K562 (cell line): ENCODE results near the gene RHOC. TPM values are rescaled to one million over a fixed set of nuclear protein-coding genes. Genes with fewer than 3 reads are reported as not detected.

ENCODE experiments used
- ESRRA ChIP-seq: fragments of 450-650 bp; IDR thresholded peaks from 2 replicates; pipeline ENCODE4 v1.6.1; 2014; ENCODE audit warnings: low read depth, mild to moderate bottlenecking, moderate library complexity, borderline replicate concordance
- ETS2 ChIP-seq: IDR thresholded peaks from 2 replicates; pipeline ENCODE4 v1.6.1; 2016; ENCODE audit warnings: borderline replicate concordance, missing genetic modification characterization, mild to moderate bottlenecking, moderate library complexity, missing compliant biosample characterization; ENCODE audit not compliant: poor library complexity, severe bottlenecking
- FOXK2 ChIP-seq, 2 experiments: fragments of 450-650 bp; IDR thresholded peaks in 1 of 2; conservative IDR thresholded peaks in 1 of 2; 2 replicates each; pipeline ENCODE4 v1.6.1; 2016; ENCODE audit warnings: low read depth in 2 of 2, mild to moderate bottlenecking in 1 of 2
- HDAC6 ChIP-seq: IDR thresholded peaks from 2 replicates; pipeline ENCODE4 v1.6.1; 2012; ENCODE audit warnings: low read depth, mild to moderate bottlenecking, control low read depth, inconsistent platforms, low read length, moderate library complexity
- IRF1 ChIP-seq: sonication (generic); formaldehyde crosslinking; IDR thresholded peaks from 2 replicates; pipeline ENCODE4 v1.8.0; 2022; ENCODE audit warnings: missing genetic modification reagents, mild to moderate bottlenecking, borderline replicate concordance
- MYNN ChIP-seq, 2 experiments: sonication (generic); formaldehyde crosslinking in 1 of 2; IDR thresholded peaks; 2 replicates each; pipeline versions ENCODE4 v1.5.0 to v1.6.1; 2016 to 2020; ENCODE audit warnings: antibody characterized with exemption in 1 of 2, missing genetic modification reagents in 1 of 2
- NR2F6 ChIP-seq: fragments of 450-650 bp; formaldehyde crosslinking; IDR thresholded peaks from 2 replicates; pipeline ENCODE4 v1.4.0; 2020; ENCODE audit warnings: mild to moderate bottlenecking
- PHF20 ChIP-seq: fragments of 450-650 bp; IDR thresholded peaks from 2 replicates; pipeline ENCODE4 v1.6.1; 2018; ENCODE audit not compliant: partially characterized antibody
- RBM15 ChIP-seq: fragments of 200-400 bp; formaldehyde crosslinking; IDR thresholded peaks from 2 replicates; pipeline ENCODE4 v1.6.1; 2018; ENCODE audit warnings: mild to moderate bottlenecking, low read length, moderate library complexity; ENCODE audit not compliant: insufficient read depth
- ZBTB1 ChIP-seq: sonication (generic); formaldehyde crosslinking; IDR thresholded peaks from 2 replicates; pipeline ENCODE4 v1.8.1; 2023; ENCODE audit warnings: missing genetic modification reagents, low read depth, mild to moderate bottlenecking, borderline replicate concordance
- ZFP1 ChIP-seq: fragments of 450-650 bp; formaldehyde crosslinking; IDR thresholded peaks from 2 replicates; pipeline ENCODE4 v1.4.0; 2020; ENCODE audit warnings: mild to moderate bottlenecking, mixed read lengths
- ZNF263 ChIP-seq: sonication (generic); formaldehyde crosslinking; IDR thresholded peaks from 2 replicates; pipeline ENCODE4 v1.8.0; 2022; ENCODE audit warnings: mild to moderate bottlenecking, missing genetic modification reagents, borderline replicate concordance
- ZNF324 ChIP-seq: fragments of 250-450 bp; sonication (Bioruptor Pico); IDR thresholded peaks from 2 replicates; pipeline ENCODE4 v1.4.0; 2020; ENCODE audit warnings: mild to moderate bottlenecking
- ZNF395 ChIP-seq: fragments of 200-800 bp; sonication (Bioruptor generic); IDR thresholded peaks from 2 replicates; pipeline ENCODE4 v1.6.1; 2017; ENCODE audit warnings: missing genetic modification characterization, missing compliant biosample characterization
- ZNF407 ChIP-seq: fragments of 450-650 bp; IDR thresholded peaks from 2 replicates; pipeline ENCODE4 v1.6.1; 2016; ENCODE audit warnings: low read depth
- ZNF785 ChIP-seq: fragments of 250-450 bp; sonication (Bioruptor Pico); IDR thresholded peaks from 2 replicates; pipeline ENCODE4 v1.4.0; 2020; ENCODE audit warnings: mild to moderate bottlenecking
- polyA plus RNA-seq, 8 experiments: library from polyadenylated mRNA; depleted of rRNA in 4 of 8; stranded (reverse) in 5 of 8; unstranded in 3 of 8; fragments of >200 nt; fragmentation: Nextera tagmentation in 2 of 8; fragmentation: Illumina TruSeq in 1 of 8; extraction: Ambion mirVana in 2 of 8; extraction: Trizol in 1 of 8; gene quantifications; 2 replicates each; pipeline versions ENCODE4 v1.2.1 to v1.2.3, GENCODE V29; 2011 to 2014; ENCODE audit warnings: inconsistent platforms in 1 of 8, missing spikeins in 1 of 8
- total RNA-seq, 7 experiments: library from RNA; depleted of rRNA in 6 of 7; stranded (reverse); fragments of >200 nt in 6 of 7; fragmentation: Illumina TruSeq in 2 of 7; extraction: Trizol in 2 of 7; gene quantifications; 2 replicates each; pipeline versions ENCODE4 v1.2.1 to v1.2.3, GENCODE V29; 2011 to 2021; ENCODE audit warnings: low replicate concordance in 1 of 7

Gene RHOC
- total and polyA plus RNA-seq, 9 of the 15 experiments (the other 6 are each of a cell fraction or from before 2014, with no cell fraction given), result 35.2 to 364 (median 204) TPM

GRCh38 chr1:112714313-112715263 is 7.7 kb upstream of the RHOC start (continued):
- no peak for TF ChIP-seq ZNF407
- no peak for TF ChIP-seq ESRRA
- TF ChIP-seq RBM15, result no peak
- no peak for TF ChIP-seq NR2F6 (CRISPR knock-in tag)
- peak; percentile 29; the same call in 1 of the 2 replicates for TF ChIP-seq HDAC6
- TF ChIP-seq PHF20, result peak; percentile 18
- no peak for TF ChIP-seq ZNF785 (CRISPR knock-in tag)
- no peak for TF ChIP-seq IRF1
- no peak for TF ChIP-seq ZFP1 (CRISPR knock-in tag)
- no peak for TF ChIP-seq ZBTB1 (CRISPR knock-in tag)
- no peak for TF ChIP-seq ETS2 (tag)
- TF ChIP-seq FOXK2 (conservative IDR thresholded peaks at IDR 0.05 in 1 of 2, IDR thresholded peaks at IDR 0.05 in 1 of 2; ENCODE audit: low read depth in 2 of 2), result no peak
- TF ChIP-seq ZNF395 (CRISPR knock-in tag), result no peak
- no peak for TF ChIP-seq ZNF263 (CRISPR knock-in tag)
- TF ChIP-seq MYNN (IDR thresholded peaks at IDR 0.05), result 0 out of 2 replicates have a peak, but pooled peaks have one; percentile 19
- TF ChIP-seq MYNN (CRISPR knock-in tag; IDR thresholded peaks at IDR 0.05), result no peak
- no peak for TF ChIP-seq ZNF324 (CRISPR knock-in tag)
